DMS 273 (cell line): ENCODE measurements around the gene GJB1.
A peak's percentile ranks its signal among the peaks of the same experiment; 100 is the strongest.
"Not testable (repeated sequence)": the region's sequence is repeated elsewhere in the genome, so short reads cannot be mapped to it uniquely, and the experiment has no call there.

Experiments
- DNase-seq: peaks from one replicate; lab custom pipeline; 2025; ENCODE audit not compliant: unreplicated experiment; lab: John Stamatoyannopoulos, UW

Gene GJB1

GRCh38 chrX:71254092-71254963, 31.3 kb downstream of the GJB1 start, which contains the start of gene ZMYM3:
Gene ZMYM3 (minus strand): TSS chrX:71254140. CDS start chrX:71253255, 885 bp downstream.
- peak; percentile 95 for DNase-seq

GRCh38 chrX:71256051-71256450, 33.0 kb downstream of the GJB1 start:
- no peak for DNase-seq

GRCh38 chrX:71256856-71257255, 33.8 kb downstream of the GJB1 start:
- no peak for DNase-seq

- not testable (repeated sequence) for DNase-seq
These were observed 45.6 kb downstream of the GJB1 start for GRCh38 chrX:71268624-71269023.

GRCh38 chrX:71269801-71270395, 46.9 kb downstream of the GJB1 start:
- no peak for DNase-seq

GRCh38 chrX:71272313-71272712, 49.3 kb downstream of the GJB1 start:
- not testable (repeated sequence) for DNase-seq
